Fibroblast of gingiva (primary cell): ENCODE measurements around the gene HIVEP1.
"Not testable (repeated sequence)": the region's sequence is repeated elsewhere in the genome, so short reads cannot be mapped to it uniquely, and the experiment has no call there.

Source experiments
- DNase-seq: peaks from one replicate; pipeline ENCODE4 v3.0.0-alpha.2; 2011; ENCODE audit warnings: low read depth

HIVEP1 gene

GRCh38 chr6:12118607-12119006 is 106.5 kb downstream of the HIVEP1 start:
- no peak for DNase-seq

- no peak for DNase-seq
Observed at GRCh38 chr6:12119085-12119588, 107.0 kb downstream of the HIVEP1 start.

- no peak for DNase-seq
Observed at GRCh38 chr6:12125396-12125795, 113.3 kb downstream of the HIVEP1 start.

- no peak for DNase-seq
Observed at GRCh38 chr6:12126051-12126450, 113.9 kb downstream of the HIVEP1 start.

- no peak for DNase-seq
Observed at GRCh38 chr6:12129523-12129922, 117.4 kb downstream of the HIVEP1 start.

GRCh38 chr6:12132351-12133222 is 120.5 kb downstream of the HIVEP1 start:
- no peak for DNase-seq

- no peak for DNase-seq
Observed at GRCh38 chr6:12134581-12134980, 122.5 kb downstream of the HIVEP1 start.

GRCh38 chr6:12134991-12135390 is 122.9 kb downstream of the HIVEP1 start:
- no peak for DNase-seq

- DNase-seq = peak; percentile 26
Observed at GRCh38 chr6:12136905-12137304, 124.8 kb downstream of the HIVEP1 start.

GRCh38 chr6:12137480-12137879 is 125.4 kb downstream of the HIVEP1 start:
- peak; percentile 82 for DNase-seq

GRCh38 chr6:12138381-12138780 is 126.3 kb downstream of the HIVEP1 start:
- no peak for DNase-seq

GRCh38 chr6:12138936-12139335 is 126.8 kb downstream of the HIVEP1 start:
- no peak for DNase-seq

GRCh38 chr6:12147557-12148316 is 135.6 kb downstream of the HIVEP1 start:
- no peak for DNase-seq

GRCh38 chr6:12148317-12148801 is 136.2 kb downstream of the HIVEP1 start:
- peak; percentile 34 for DNase-seq

- no peak for DNase-seq
Observed at GRCh38 chr6:12148841-12149240, 136.7 kb downstream of the HIVEP1 start.

- DNase-seq = no peak
Observed at GRCh38 chr6:12149944-12150510, 137.9 kb downstream of the HIVEP1 start.

GRCh38 chr6:12150812-12151432 is 138.8 kb downstream of the HIVEP1 start:
- no peak for DNase-seq

- DNase-seq = no peak
Observed at GRCh38 chr6:12151433-12151820, 139.3 kb downstream of the HIVEP1 start.

- DNase-seq = no peak
Observed at GRCh38 chr6:12152023-12152970, 140.2 kb downstream of the HIVEP1 start.

- not testable (repeated sequence) for DNase-seq
Observed at GRCh38 chr6:12155769-12156168, 143.7 kb downstream of the HIVEP1 start.
